GM19023 (cell line): ENCODE data around the gene TAMM41.
"Not testable (repeated sequence)": the region's sequence is repeated elsewhere in the genome, so short reads cannot be mapped to it uniquely, and the experiment has no call there.

Experiments
- ATAC-seq: cut with Tn5 transposase; IDR thresholded peaks from one replicate; pipeline ENCODE4 v1.9.1; 2021; ENCODE audit warnings: mild to moderate bottlenecking, moderate library complexity; ENCODE audit not compliant: unreplicated experiment

TAMM41 gene

GRCh38 chr3:11846281-11847266 is at the start of gene TAMM41:
TSS of gene TAMM41 (minus strand) at chr3:11846885. CDS start at chr3:11846636, 249 bp downstream.
- peak; percentile 100 for ATAC-seq

GRCh38 chr3:11878837-11879236 is 32.2 kb upstream of the TAMM41 start:
- ATAC-seq, result no peak

DNA sequence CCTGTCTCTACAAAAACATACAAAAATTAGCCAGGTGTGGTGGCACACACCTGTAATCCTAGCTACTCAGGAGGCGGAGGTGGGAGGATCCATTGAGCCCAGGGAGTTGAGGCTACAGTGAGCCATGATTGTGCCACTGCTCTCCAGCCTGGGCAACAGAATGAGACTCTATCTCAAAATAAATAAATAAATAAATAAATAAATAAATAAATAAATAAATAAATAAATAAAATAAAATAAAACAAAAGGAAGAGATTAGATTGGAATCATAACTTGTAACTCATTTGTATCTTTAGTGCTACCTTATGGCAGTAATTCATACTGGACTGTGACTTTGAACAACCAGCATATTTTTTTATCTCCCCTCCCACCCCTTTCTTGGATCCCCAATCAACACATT is 28.0 kb upstream of the TAMM41 start:
- ATAC-seq, result not testable (repeated sequence)

GRCh38 chr3:11863739-11864138 is 17.1 kb upstream of the TAMM41 start:
- ATAC-seq, result not testable (repeated sequence)

DNA sequence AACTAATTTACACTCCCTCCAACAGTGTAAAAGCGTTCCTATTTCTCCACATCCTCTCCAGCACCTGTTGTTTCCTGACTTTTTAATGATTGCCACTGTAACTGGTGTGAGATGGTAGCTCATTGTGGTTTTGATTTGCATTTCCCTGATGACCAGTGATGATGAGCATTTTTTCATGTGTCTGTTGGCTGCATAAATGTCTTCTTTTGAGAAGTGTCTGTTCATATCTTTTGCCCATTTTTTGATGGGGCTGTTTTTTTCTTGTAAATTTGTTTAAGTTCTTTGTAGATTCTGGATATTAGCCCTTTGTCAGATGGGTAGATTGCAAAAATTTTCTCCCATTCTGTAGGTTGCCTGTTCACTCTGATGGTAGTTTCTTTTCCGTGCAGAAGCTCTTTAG is 15.9 kb upstream of the TAMM41 start:
- ATAC-seq, result not testable (repeated sequence)

- not testable (repeated sequence) for ATAC-seq
Observed at GRCh38 chr3:11862145-11862544, 15.5 kb upstream of the TAMM41 start.

DNA sequence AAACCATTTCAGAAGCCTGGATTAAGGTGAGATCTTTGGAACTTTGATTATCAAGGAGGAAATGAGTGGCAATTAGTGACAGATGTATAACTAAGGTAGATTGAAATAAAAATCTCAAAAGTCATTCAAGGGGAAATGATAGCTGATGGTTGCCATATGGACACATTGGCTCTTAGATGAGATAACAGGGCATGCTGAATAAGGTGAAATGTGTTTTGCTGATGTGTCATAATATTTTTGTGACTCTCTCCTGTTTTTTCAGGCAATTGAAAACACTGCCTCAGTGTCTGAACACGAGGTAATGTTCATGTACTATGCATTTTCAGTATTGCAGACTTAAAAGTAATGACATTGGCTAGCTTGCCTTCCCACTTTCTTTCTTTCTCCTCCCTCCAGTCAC is 13.5 kb upstream of the TAMM41 start:
- ATAC-seq, result not testable (repeated sequence)

DNA sequence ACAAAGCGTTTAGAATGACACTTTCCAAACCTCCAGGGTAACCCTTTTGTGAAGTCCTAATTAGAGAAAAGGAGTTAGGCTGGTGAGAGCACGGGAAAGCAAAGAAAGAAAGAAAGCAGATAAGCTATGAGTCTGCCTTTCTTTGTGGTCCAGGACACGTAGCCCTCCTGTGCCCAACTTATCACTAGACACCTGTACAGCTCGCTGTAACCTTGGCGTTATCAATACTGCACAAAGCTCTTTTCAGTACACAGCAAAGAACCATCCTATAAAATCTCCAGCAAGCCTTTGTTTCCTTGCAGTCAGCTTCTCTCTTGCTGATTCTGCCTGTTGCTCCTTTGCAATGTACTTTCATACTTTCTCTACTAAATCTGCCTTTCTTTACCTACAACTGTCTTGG is 6.8 kb upstream of the TAMM41 start:
- no peak for ATAC-seq

DNA sequence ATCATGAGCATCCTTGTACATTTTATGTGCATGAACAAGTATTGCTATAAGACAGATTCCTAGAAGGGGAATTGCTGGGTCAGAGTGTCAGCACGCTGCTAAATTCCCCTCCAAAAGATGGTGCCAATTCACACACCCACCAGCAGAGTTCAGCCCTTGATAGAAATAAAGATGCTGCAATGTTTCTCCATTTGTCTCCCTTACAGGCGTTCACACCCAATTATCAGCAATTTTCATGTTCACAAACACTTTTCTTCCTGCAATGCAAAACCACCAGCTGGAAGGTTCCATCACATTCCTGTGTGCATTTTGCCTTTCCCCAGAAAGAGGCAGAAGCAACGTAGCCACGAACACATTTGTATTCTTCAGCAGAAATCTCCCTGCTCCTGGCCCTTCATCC is 3.3 kb upstream of the TAMM41 start:
- ATAC-seq, result no peak

GRCh38 chr3:11847607-11848006 is 922 bp upstream of the TAMM41 start:
- no peak for ATAC-seq

DNA sequence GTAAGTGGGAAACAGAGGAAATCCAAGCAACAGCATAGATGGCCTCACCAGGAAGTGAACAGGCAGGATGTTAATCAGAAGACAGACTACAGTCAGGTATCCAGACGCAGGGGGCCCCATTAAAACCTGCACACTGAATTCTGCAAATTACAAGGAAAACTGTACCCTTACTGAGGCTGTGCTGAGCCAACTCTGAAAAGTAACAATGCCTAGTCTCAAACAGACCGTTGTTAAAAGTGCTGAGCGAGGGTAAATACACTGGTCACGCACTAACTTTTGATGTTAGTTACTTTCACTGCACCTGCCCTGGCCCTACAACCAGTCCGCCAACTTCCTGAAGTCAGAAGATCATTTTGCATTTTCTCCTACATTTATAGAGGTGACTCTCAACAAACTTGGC is 1.0 kb downstream of the TAMM41 start:
- no peak for ATAC-seq

DNA sequence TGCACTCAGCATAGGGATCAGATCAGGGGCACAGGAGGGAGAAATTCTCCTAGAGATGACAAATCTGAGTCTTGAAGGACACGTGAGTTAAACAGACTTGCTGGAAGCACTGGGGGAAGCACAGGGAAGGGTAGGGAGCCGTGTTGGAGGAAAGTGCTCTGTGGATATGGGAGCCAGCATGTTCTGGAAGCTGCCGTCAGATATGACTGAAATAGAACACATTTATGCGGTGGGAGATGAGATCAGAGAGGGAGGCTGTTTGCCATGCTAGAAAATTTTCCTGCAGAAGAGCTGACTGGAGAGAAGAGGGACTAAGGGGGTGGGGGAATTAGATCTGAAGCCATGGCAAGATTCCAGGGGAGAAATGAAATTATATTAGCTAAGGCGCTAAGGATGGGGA is 1.8 kb downstream of the TAMM41 start:
- no peak for ATAC-seq

DNA sequence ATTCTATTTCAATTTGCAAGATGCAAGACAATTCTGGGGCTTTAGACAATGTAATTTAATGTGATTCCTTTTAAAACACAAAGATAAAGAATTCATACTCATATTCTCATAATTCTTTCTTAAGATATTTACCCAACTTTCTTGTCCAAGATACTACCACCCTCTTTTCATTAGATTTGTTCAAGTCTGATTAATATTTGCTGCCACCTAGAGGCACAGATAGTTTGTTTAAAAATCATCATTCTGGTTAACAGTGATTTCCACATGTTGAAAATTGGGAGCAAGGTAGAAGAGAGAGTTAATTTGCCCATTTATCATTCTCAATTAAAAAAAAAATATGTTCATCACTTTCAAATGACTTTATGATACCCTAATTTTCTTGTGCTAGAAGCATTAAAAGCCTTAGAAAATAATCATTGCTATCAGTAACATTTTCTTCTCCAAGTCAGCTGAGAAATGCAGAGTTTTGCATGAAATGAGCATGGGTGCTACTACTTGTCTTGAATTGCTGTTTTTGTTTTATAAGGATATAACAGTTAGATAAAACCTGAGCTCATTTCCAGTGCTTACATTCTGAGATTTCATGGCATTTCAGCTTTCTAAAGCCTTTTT is 11.6 kb downstream of the TAMM41 start:
- ATAC-seq, result no peak

- no peak for ATAC-seq
Observed at GRCh38 chr3:11832981-11833905, 13.4 kb downstream of the TAMM41 start.

DNA sequence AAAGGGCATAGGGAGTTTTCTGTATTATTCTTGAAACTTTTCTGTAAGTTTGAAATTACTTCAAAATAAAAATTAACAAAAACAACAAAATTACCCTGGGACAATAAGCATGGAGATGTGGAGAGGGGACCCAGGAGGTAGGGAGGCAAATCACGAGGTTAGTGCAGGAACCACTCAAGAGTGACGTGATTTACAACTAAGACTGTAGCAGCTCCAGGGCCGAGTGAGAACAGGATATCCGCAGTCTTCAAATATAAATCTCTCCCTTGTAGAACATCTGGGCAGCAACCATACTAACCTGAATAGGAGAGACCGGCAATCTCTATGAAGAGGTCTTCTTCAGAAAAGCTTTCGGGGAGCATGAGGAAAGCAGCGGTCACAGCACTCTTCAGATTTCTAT is 17.3 kb downstream of the TAMM41 start:
- ATAC-seq, result no peak

- no peak for ATAC-seq
Observed at GRCh38 chr3:11826628-11827265, 19.9 kb downstream of the TAMM41 start.

GRCh38 chr3:11825301-11825700 is 21.4 kb downstream of the TAMM41 start:
- ATAC-seq, result no peak

DNA sequence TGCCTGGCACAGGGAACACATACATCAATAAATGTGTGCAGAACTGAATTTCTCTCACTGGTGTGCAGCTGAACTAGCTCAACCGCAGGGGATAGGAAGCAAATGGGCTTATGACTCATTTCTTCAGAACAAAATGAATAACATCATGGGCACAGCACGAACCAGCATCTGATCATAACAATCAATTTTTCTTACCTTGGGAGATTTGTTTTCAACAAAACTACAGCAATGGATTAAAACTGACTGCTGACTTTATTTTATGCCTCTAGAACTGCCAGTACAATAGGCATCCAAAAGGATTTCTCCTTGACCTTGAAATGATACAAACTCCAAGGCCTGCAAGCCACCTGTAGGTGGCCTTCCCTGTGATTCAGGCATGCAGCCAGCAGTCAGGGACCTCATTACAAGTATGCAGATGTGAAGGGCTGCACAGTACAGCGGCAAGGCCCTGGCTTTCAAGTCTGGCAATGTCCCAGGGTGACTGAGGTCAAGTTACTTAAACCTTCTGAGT is 26.1 kb downstream of the TAMM41 start:
- ATAC-seq, result peak; percentile 76

- no peak for ATAC-seq
Observed at GRCh38 chr3:11819146-11819689, 27.5 kb downstream of the TAMM41 start.

DNA sequence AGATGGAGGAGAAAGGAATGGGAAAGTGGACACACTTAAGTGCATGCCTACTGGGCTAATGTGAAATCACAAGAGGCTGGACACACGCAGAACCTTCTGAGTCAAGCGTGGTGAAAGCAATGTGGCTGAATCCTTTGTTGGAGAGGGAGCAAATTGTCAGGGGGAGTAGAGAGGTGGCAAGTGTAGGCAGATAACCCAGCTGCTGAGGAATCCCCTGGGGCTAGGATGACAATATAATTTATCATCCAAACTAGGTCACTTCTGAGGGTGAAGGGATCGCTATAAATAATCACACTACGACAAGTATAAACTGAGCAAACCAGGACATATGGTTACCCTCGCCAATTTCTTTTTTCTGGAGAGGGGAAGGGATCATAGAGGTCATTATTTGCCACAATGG is 28.7 kb downstream of the TAMM41 start:
- ATAC-seq, result no peak
